Astrocyte of the cerebellum (primary cell): ENCODE data around the gene WWC2.

ENCODE experiments used
- DNase-seq: peaks from one replicate; pipeline ENCODE4 v3.0.0-alpha.2; 2011; ENCODE audit warnings: low read depth
- H3K4me3 ChIP-seq: 2 replicates; pipeline ENCODE4 v1.5.1; 2011; ENCODE audit warnings: mild to moderate bottlenecking, low read depth, low read length, moderate library complexity
- CTCF ChIP-seq: IDR thresholded peaks from 2 replicates; pipeline ENCODE4 v1.5.1; 2012; ENCODE audit warnings: low read length, low read depth, moderate library complexity, mild to moderate bottlenecking; ENCODE audit errors: missing control alignments
- in situ Hi-C: cut with HindIII; loops from 2 replicates; pipeline ENCODE4 v1.10.0; 2017; ENCODE audit warnings: low sequenced_read_pairs

Gene WWC2

DNA sequence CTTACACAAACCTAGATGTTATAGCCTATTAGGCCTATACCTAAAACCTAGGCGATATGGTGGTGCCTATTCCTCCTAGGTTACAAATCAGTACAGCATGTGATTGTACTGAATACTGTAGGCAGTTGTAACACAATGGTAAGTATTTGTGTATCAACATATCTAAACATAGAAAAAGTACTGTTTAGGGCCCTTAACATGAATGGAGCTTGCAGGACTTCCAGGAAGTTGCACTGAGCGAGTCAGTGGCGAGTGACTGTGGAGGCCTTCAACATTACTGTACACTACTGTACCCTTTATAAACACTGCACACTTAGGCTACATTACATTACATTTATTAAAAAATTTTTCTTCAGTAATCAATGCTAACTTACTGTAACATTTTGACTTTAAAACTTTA, 37.8 kb downstream of the WWC2 start:
- in situ Hi-C loops = no loop called here
- no peak for DNase-seq

DNA sequence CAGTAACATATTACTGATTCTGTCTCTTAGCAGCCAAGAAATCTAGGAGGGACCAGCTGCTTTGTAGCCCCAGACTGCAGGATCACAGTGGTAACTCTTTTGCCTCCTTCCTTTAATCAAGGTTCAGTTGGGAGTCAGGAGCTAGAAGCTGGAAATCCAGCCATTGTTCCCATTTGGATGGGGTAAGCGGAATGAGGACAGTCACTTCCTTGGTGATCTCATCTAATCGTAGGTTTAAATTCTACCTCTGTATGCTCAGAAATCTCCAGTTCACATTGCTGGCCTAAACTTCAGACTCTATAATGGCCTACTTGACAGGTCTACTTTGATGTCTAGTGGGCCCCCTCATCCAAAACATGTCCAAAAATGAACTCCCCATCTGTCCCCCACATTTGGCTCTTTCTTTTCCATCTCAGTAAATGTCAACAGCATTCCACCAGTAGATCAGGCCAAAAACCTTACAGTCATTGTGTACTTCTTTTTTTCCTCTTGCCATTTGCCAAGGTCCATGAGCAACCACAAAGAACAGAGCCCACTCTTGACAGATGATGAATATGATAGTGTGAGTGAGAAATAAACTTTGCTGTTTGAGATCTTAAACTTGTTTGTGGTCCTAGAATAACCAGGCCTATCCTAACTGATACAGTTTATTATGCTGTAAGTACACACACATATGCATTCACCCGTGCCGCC, 40.1 kb downstream of the WWC2 start:
- no peak for TF ChIP-seq CTCF
- no peak overlapping the region for H3K4me3 ChIP-seq
- no peak for DNase-seq
- in situ Hi-C loops = no loop called here

More for the DNA sequence above, 37.8 kb downstream of the WWC2 start:
- no peak overlapping the region for H3K4me3 ChIP-seq
- no peak for TF ChIP-seq CTCF

- TF ChIP-seq CTCF = no peak
- in situ Hi-C loops = no loop called here
- no peak overlapping the region for H3K4me3 ChIP-seq
- no peak for DNase-seq
Observed at GRCh38 chr4:183139972-183140570, 41.0 kb downstream of the WWC2 start.

DNA sequence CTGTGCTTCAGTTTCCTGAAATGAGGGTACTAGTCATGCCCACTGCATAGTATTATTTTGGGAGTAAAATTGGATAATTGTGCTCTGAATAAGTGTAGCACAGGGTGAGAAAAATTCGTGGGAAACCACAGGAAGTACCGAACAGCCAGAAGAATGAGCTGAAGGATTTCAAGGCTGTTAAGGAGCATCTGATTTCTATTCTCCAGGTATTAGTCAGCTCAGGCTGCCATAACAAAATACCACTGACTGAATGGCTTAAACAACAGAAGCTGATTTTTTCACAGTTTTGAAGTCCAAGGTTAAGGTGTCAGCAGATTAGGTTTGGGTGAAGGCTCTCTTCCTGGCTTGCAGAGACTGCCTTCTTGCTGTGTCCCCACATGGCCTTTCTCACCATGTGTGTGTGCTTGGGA, 41.9 kb downstream of the WWC2 start:
- peak; percentile 76 for DNase-seq
- in situ Hi-C loops = no loop called here
- TF ChIP-seq CTCF = no peak
- H3K4me3 ChIP-seq = no peak overlapping the region

GRCh38 chr4:183141997-183142396, 42.9 kb downstream of the WWC2 start:
- in situ Hi-C loops = no loop called here
- no peak for DNase-seq
- H3K4me3 ChIP-seq = no peak overlapping the region
- TF ChIP-seq CTCF = no peak

DNA sequence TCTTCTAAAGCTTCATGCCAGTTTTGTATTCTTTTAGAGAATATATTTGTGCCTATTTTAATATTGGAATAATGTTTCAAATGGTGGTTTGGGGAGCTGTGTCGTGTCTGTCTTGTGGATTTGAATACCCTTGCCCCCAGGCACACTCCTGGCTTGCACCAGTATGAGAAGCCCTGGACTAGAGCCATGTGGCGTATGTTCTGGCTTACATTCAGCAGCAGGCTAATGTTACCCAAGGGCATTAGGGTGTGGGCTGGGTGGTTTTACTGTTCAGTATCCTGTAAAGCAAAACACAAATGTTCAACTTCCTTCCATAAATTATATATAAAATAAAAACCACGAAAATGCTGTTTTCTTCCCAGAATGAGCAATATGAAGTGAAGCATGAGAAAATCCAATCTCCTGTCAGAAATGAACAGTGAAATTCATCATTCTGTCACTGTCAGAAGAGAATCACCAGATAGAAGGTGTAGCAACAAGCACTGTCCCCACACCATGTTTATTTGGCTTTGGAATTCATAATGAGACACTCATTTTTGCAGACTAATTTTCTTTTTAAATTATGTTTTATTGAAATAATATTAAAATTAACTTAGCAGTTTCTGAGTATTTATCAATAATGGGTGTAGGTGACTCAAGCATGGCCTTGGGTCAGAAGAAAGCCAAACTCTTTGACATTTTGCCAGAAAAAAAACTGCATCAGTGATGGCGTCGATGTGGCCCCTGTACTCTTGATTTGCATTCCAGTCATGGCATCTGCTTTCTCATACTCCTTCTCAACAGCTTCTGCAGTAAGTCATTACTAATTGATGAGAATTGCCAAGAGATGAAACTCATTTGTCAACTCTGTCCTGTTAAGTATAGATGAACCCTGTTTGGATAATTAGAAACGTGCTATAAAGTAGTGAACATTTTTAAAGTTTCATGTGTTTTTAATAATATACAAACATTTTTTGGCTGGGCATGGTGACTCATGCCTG, 43.8 kb downstream of the WWC2 start:
- DNase-seq = no peak
- no peak overlapping the region for H3K4me3 ChIP-seq
- in situ Hi-C loops = no loop called here
- no peak for TF ChIP-seq CTCF
